BE2C (cell line): Measurements from ENCODE around the gene TMEM185B.

ENCODE experiments used
- DNase-seq: peaks from one replicate; pipeline ENCODE4 v3.0.0-alpha.2; 2020
- H3K27me3 ChIP-seq: fragments of 250-450 bp; sonication (Bioruptor Pico); 2 replicates; pipeline ENCODE4 v1.5.1; 2020; ENCODE audit warnings: mild to moderate bottlenecking
- H3K36me3 ChIP-seq: fragments of 250-450 bp; sonication (Bioruptor Pico); 2 replicates; pipeline ENCODE4 v1.5.1; 2020; ENCODE audit warnings: mild to moderate bottlenecking
- H3K4me1 ChIP-seq: fragments of 250-450 bp; sonication (Bioruptor Pico); 2 replicates; pipeline ENCODE4 v1.5.1; 2020
- H3K4me3 ChIP-seq: 2 replicates; pipeline ENCODE4 v1.5.1; 2011; ENCODE audit warnings: low read depth, low read length
- H3K9me3 ChIP-seq: fragments of 250-450 bp; sonication (Bioruptor Pico); 2 replicates; pipeline ENCODE4 v1.5.1; 2020
- TF ChIP-seq, protein P1 (sequence below): IDR thresholded peaks from 2 replicates; pipeline ENCODE4 v1.5.1; 2012; ENCODE audit warnings: mild to moderate bottlenecking, low read depth, low read length

Gene TMEM185B

DNA sequence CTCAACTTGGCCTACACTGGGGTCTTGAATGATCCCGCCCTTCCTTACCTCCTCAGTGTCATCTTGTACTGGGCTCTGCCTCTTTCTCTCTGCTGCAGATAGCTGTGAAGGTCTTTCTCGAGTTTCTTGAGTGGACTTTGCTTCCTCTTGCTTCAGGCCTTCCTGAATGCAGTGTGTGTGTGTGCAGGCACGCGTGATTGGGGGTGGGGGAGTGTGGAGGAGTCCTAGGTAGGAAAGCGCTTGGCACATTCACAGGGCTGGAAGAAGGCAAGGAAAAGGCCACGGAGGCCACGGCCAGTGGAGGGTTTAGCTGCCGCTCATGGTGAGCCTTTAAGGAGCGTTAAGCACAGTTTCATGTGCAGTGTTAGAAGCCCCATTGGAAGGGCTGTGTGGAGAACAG is 35.0 kb upstream of the TMEM185B start:
- H3K4me1 ChIP-seq, result no peaks in the 10 kb centered on the region
- TF ChIP-seq, protein P1, sequence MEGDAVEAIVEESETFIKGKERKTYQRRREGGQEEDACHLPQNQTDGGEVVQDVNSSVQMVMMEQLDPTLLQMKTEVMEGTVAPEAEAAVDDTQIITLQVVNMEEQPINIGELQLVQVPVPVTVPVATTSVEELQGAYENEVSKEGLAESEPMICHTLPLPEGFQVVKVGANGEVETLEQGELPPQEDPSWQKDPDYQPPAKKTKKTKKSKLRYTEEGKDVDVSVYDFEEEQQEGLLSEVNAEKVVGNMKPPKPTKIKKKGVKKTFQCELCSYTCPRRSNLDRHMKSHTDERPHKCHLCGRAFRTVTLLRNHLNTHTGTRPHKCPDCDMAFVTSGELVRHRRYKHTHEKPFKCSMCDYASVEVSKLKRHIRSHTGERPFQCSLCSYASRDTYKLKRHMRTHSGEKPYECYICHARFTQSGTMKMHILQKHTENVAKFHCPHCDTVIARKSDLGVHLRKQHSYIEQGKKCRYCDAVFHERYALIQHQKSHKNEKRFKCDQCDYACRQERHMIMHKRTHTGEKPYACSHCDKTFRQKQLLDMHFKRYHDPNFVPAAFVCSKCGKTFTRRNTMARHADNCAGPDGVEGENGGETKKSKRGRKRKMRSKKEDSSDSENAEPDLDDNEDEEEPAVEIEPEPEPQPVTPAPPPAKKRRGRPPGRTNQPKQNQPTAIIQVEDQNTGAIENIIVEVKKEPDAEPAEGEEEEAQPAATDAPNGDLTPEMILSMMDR, result no peak
- DNase-seq, result no peak
- no peaks in the 10 kb centered on the region for H3K9me3 ChIP-seq
- H3K4me3 ChIP-seq, result no peak overlapping the region
- no peaks in the 10 kb centered on the region for H3K36me3 ChIP-seq
- H3K27me3 ChIP-seq, result no peaks in the 10 kb centered on the region

DNA sequence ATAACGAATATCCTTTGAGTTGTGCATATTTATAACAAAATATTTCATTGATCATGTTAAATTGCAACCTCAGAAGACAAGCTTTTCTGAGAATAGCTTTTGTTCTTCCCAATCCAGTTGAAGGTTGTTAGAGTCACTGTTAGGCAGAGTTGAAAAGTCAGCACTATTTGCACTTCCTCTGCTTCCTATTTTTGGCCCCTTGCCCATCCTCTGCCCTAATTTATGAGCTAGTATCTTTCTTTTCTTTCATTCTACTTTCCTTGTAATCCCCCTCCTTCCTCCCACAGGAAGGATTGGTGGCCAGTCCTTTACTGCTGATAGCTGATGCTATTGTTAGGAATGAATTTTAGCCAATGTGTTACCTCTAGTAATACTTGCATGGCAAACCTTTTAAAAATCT is 34.3 kb upstream of the TMEM185B start:
- TF ChIP-seq, protein P1, result no peak
- no peak overlapping the region for H3K4me3 ChIP-seq
- no peaks in the 10 kb centered on the region for H3K4me1 ChIP-seq
- no peaks in the 10 kb centered on the region for H3K9me3 ChIP-seq
- no peaks in the 10 kb centered on the region for H3K27me3 ChIP-seq
- H3K36me3 ChIP-seq, result no peaks in the 10 kb centered on the region
- no peak for DNase-seq

DNA sequence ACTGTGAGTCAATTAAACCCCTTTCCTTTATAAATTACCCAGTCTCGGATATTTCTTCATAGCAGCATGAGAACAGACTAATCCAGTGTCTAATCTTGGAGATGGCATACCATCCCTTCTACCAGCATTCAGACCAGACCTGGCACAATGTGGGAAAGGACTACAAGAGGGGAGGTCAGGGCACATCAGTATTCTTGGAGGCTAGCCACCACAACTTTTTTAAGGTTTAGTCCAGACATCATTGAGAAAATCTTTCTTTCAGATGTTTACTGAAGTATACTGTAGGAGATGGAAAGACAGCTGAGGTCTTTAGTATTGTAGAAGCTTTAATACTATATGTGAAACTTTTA is 33.4 kb upstream of the TMEM185B start:
- no peaks in the 10 kb centered on the region for H3K9me3 ChIP-seq
- H3K36me3 ChIP-seq, result no peaks in the 10 kb centered on the region
- TF ChIP-seq, protein P1, result no peak
- no peak for DNase-seq
- H3K4me3 ChIP-seq, result no peak overlapping the region
- H3K4me1 ChIP-seq, result no peaks in the 10 kb centered on the region
- H3K27me3 ChIP-seq, result no peaks in the 10 kb centered on the region

DNA sequence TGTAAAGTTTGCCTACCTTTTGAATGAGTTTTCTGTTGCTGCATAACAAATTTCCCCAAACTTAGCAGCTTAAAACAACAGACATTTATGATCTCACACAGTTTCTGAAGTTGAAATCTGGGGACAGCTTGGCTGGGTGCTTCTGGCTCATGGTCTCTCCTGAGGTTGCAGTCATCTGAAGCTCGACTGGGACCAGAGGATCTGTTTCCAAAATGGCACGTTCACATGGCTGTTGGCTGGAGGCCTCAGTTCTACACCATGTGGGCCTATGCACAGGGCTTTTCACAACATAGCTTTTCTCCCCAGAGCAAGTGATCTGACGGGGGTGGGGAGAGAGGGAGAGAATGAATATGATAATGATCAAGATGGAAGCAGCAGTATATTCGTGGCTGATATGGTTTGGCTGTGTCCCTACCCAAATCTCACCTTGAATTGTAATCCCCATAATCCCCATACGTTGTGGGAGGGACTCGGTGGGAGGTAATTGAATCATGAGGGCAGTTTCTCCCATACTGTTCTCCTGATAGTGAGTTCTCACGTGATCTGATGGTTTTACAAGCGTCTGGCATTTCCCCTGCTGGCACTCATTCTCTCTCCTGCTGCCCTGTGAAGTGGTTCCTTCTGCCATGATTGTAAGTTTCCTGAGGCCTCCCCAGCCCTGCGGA is 32.9 kb upstream of the TMEM185B start:
- Histone ChIP-seq H3K4me3 (no peak overlapping the region), H3K4me1 (no peaks in the 10 kb centered on the region), H3K27me3 (no peaks in the 10 kb centered on the region), H3K36me3 (no peaks in the 10 kb centered on the region), H3K9me3 (no peaks in the 10 kb centered on the region)
- no peak for DNase-seq
- TF ChIP-seq, protein P1, result no peak

DNA sequence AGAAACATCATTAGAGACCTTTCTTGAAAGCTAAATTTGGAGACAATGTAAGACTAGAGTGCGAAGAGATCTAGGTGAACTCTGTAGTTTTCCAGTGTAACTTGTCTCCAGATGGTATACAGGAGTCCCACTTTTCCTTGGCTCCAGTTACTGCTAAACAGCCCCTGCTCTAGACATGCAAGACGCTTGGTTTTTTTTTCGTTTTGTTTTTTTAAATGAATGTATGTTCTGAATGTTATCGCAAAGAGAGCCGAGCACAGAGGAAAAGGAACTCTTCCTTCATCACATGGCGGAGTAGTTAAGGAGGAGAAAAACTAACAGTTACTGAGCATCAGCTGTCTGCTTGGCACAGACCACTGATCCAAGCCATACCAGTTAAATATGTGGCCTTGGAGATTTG is 31.9 kb upstream of the TMEM185B start:
- H3K4me1 ChIP-seq, result no peaks in the 10 kb centered on the region
- H3K9me3 ChIP-seq, result no peaks in the 10 kb centered on the region
- H3K27me3 ChIP-seq, result no peaks in the 10 kb centered on the region
- H3K4me3 ChIP-seq, result no peak overlapping the region
- TF ChIP-seq, protein P1, result no peak
- no peak for DNase-seq
- H3K36me3 ChIP-seq, result no peaks in the 10 kb centered on the region

DNA sequence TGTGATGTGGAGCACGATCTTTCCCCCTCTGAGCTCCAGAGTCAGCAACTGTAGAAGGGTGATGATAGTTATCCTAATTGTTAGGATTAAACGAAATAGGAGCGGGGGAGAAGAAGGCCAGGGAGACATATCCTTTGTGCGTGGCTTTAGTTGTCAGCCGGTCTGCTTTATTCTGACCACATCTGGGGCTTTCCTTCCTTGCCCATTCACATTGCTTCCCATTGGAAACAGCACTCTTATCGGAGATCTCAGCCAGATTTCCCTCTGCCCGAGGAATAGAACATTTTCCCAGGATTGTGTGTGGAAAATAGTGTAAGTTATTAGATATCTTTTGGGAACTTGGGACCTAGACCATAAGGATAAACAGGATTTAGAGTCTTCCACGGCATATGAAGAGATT is 31.0 kb upstream of the TMEM185B start:
- no peak overlapping the region for H3K4me3 ChIP-seq
- H3K27me3 ChIP-seq, result no peaks in the 10 kb centered on the region
- H3K9me3 ChIP-seq, result no peaks in the 10 kb centered on the region
- H3K4me1 ChIP-seq, result no peaks in the 10 kb centered on the region
- H3K36me3 ChIP-seq, result no peaks in the 10 kb centered on the region
- DNase-seq, result no peak
- TF ChIP-seq, protein P1, result no peak
